ENCODE measurements around the gene GJC1. TPM values are rescaled to one million over a fixed set of nuclear protein-coding genes. Genes with fewer than 3 reads are reported as not detected.
A peak's percentile ranks its signal among the peaks of the same experiment; 100 is the strongest.

GJC1 gene
- polyA plus RNA-seq, 1 of the 3 experiments (the other 2 are of a cell fraction), result 15.2 TPM

DNA sequence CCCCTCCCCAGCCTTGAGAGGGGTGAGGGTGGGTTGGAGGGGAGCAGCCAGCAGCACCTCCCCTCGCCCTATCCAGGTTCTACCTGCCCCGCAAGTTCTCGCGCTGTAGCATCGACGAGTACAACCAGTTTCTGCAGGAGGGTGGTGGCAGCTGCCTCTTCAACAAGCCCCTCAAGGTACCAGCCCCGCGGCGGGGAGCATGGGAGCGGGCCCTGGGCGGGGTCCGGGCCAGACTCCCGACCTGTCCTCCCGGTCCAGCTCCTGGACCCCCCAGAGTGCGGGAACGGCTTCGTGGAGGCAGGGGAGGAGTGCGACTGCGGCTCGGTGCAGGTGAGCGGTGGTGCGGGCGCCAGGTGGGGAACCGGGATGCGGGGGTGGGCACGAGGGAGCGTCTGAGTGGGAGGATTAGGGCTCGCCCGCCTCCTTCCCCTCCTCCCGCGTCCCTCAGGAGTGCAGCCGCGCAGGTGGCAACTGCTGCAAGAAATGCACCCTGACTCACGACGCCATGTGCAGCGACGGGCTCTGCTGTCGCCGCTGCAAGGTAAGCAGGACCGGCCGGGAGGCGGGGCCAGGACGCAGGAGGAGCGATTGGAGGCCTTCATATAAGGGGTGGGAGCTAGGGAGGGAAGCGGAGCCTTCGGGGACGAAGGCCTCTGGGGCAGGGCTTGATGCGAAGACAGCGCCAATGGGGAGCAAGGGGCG is 54.8 kb downstream of the GJC1 start (continued):
- TF ChIP-seq ZBTB33 (IDR thresholded peaks at IDR 0.05; ENCODE audit: borderline replicate concordance, low read depth) (no peak), RAD21 (IDR thresholded peaks at IDR 0.05; ENCODE audit: low read length) (no peak), POLR2AphosphoS5 (IDR thresholded peaks at IDR 0.05; ENCODE audit: low read depth, low read length) (no peak), MXI1 (IDR thresholded peaks at IDR 0.05; ENCODE audit: low read depth, low read length) (peak; percentile 97), TAF1 (IDR thresholded peaks at IDR 0.05; ENCODE audit: borderline replicate concordance, low read depth, low read length) (no peak), MAX (IDR thresholded peaks at IDR 0.05; ENCODE audit: low read depth) (peak; percentile 83), GABPA (IDR thresholded peaks at IDR 0.05; ENCODE audit: low read depth) (no peak)
- TF ChIP-seq, protein P1, sequence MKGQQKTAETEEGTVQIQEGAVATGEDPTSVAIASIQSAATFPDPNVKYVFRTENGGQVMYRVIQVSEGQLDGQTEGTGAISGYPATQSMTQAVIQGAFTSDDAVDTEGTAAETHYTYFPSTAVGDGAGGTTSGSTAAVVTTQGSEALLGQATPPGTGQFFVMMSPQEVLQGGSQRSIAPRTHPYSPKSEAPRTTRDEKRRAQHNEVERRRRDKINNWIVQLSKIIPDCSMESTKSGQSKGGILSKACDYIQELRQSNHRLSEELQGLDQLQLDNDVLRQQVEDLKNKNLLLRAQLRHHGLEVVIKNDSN (IDR thresholded peaks at IDR 0.05; ENCODE audit: borderline replicate concordance, low read depth), result no peak

DNA sequence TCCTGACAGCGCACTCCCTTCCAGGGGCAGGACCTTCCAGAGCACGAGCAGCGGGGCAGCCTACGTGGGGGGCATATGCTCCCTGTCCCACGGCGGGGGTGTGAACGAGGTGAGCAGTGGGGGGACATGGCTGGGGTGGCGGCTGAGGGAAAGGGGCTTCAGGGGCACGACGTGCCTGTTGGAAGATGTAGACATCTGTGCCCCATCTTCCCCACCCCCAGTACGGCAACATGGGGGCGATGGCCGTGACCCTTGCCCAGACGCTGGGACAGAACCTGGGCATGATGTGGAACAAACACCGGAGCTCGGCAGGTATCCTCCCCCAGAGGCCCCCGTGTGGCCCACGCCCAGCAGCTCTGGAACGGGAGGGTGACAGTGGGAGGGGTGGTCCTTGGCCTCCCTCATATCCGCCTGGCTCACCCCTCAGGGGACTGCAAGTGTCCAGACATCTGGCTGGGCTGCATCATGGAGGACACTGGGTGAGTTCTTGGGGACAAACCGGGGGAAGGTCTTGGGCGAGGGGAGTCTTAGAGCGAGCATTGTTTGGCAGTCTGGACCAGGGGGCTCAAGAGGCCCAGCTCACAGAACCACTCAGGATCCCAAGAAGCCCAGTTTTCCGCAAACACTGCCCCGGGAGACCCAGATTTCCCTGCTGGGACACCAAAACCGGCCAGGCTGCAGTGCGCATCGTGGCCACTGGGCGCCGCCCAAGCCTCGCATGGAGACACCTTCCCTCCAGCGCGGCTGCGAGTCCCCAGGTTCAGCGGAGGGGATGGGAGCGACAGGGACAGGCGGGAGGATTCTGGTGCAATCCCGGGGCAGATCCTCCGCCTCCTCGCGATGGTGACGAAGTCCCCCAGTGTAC is 55.6 kb downstream of the GJC1 start:
- H3K4me2 ChIP-seq, result peak overlapping the region; percentile 100

More for the DNA sequence above, 55.6 kb downstream of the GJC1 start:
- peaks cover 0 to 28% of the 10 kb centered on the region in 2 experiments; a peak in 1 of 4 replicates for H3K4me1 ChIP-seq (ENCODE audit: control insufficient read depth in 1 of 2, insufficient read depth in 2 of 2, low read depth in 1 of 2, low read length in 1 of 2)
- H4K20me1 ChIP-seq (ENCODE audit: insufficient read depth), result no peaks in the 10 kb centered on the region
- peak overlapping the region; percentile 64 to 84 for H3K4me3 ChIP-seq (ENCODE audit: low read depth in 2 of 2, low read length in 1 of 2)
- no peak overlapping the region for H3K27ac ChIP-seq (ENCODE audit: low read depth in 2 of 2, low read length in 1 of 2)
- WGBS (ENCODE audit: low lambda C conversion rate), result 25% methylated on average over 34 of the region's 42 CpGs
- peak overlapping the region; percentile 12; the same call in 1 of the 2 replicates for H3K9ac ChIP-seq
- TF ChIP-seq RAD21 (IDR thresholded peaks at IDR 0.05; ENCODE audit: low read length) (peak; percentile 94), RCOR1 (IDR thresholded peaks at IDR 0.05; ENCODE audit: low read length) (no peak), SMC3 (IDR thresholded peaks at IDR 0.05; ENCODE audit: low read depth, low read length) (peak; percentile 87), MXI1 (IDR thresholded peaks at IDR 0.05; ENCODE audit: low read depth, low read length) (peak; percentile 66), USF2 (IDR thresholded peaks at IDR 0.05; ENCODE audit: borderline replicate concordance, low read depth, low read length) (no peak), MEF2A (IDR thresholded peaks at IDR 0.05; ENCODE audit: borderline replicate concordance, low read depth) (no peak), JUND (IDR thresholded peaks at IDR 0.05) (no peak)
- TF ChIP-seq, protein P2, sequence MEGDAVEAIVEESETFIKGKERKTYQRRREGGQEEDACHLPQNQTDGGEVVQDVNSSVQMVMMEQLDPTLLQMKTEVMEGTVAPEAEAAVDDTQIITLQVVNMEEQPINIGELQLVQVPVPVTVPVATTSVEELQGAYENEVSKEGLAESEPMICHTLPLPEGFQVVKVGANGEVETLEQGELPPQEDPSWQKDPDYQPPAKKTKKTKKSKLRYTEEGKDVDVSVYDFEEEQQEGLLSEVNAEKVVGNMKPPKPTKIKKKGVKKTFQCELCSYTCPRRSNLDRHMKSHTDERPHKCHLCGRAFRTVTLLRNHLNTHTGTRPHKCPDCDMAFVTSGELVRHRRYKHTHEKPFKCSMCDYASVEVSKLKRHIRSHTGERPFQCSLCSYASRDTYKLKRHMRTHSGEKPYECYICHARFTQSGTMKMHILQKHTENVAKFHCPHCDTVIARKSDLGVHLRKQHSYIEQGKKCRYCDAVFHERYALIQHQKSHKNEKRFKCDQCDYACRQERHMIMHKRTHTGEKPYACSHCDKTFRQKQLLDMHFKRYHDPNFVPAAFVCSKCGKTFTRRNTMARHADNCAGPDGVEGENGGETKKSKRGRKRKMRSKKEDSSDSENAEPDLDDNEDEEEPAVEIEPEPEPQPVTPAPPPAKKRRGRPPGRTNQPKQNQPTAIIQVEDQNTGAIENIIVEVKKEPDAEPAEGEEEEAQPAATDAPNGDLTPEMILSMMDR (IDR thresholded peaks at IDR 0.05), result peak; percentile 95
- DNase-seq, result peak; percentile 95
- H3K27me3 ChIP-seq (ENCODE audit: insufficient read depth), result no peaks in the 10 kb centered on the region
- ChIA-PET POLR2A (no interaction called here), CTCF (interaction anchor here (0.7 to 17.7 kb wide), 26 partner anchors 11 to 423 kb away, joined by 3 to 420 read pairs (median 4); partner anchors contain the start of genes ADAM11, GJC1, HEXIM1 and HIGD1B)
- H3K79me2 ChIP-seq (ENCODE audit: insufficient read depth), result no peaks in the 10 kb centered on the region
- no peaks in the 10 kb centered on the region for H3F3A ChIP-seq (replicated peaks; ENCODE audit: insufficient read depth)
- H2AFZ ChIP-seq (ENCODE audit: low read depth), result peak overlapping the region; percentile 97
- H3K36me3 ChIP-seq (replicated peaks in 1 of 2; ENCODE audit: control insufficient read depth in 1 of 2, insufficient read depth in 2 of 2, low read length in 1 of 2), result no peaks in the 10 kb centered on the region
- no peaks in the 10 kb centered on the region for H3K9me3 ChIP-seq
- no peaks in the 10 kb centered on the region for H3K9me2 ChIP-seq
